ENCODE measurements around the gene DNAJC30.
"Not testable (repeated sequence)": the region's sequence is repeated elsewhere in the genome, so short reads cannot be mapped to it uniquely, and the experiment has no call there.

DNAJC30 gene

DNA sequence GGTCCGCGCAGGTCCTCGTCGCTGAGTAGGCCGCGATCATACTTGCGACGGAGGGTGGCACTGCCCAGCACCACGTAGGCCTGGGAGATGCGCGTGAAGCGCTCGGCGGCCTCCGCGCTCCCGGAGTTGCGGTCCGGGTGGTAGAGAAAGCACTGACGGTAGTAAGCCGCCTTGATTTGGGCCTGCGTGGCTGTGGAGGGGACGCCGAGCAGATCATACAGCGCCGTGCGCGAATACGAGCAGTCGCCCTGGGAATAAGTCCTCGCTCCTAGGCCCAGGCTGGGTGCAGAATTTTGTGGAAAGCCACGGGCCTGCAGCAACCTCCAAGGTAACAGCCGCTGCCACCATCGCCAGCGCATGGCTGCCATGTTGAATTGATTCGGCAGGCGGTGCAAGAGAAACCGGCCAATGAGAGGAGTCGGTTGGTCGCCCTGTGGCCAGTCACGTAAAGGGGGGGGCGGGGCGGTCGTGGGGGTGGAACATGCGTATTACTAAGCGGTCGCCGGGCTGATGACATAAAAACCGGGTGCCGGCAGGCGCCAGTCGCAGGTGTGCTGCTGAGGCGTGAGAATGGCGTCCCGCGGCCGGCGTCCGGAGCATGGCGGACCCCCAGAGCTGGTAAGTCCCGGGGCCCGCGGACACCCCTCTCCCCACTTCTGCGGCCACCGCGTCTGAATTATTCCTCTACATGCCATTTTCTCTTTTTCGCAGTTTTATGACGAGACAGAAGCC, at the start of gene DNAJC30, which contains the start of gene BUD23:
Gene DNAJC30, minus strand, starts transcription at position 398 of the 732 bp plus-strand sequence. Its CDS starts 30 bp downstream, at position 368.
Gene BUD23, plus strand, starts transcription at position 542 of the 732 bp plus-strand sequence. Its CDS starts 29 bp downstream, at position 571.
- peak; percentile 50 for DNase-seq

GRCh38 chr7:73732397-73732796, 49.1 kb upstream of the DNAJC30 start:
- DNase-seq = no peak

- no peak for DNase-seq
These were observed 47.2 kb upstream of the DNAJC30 start for GRCh38 chr7:73730485-73730884.

- no peak for DNase-seq
These were observed 45.3 kb upstream of the DNAJC30 start for GRCh38 chr7:73728551-73728950.

DNA sequence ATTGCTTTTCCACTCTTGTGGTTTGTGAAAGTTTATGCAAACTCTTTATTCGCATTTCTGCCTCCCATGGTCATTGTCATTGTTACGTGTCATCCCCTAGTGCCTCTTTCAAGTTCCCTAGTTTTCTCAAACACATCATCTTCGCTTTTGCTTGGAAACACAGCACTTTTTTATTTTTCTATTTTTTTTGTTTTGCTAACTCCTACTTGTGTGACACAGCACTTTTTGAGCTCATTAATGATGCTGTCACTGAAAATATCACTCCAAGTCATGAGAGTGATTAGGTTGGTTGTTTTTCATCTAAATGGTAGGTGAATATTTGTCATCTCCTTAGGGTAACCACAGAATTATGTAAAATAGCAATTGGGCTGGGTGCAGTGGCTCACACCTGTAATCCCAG, 44.7 kb upstream of the DNAJC30 start:
- no peak for DNase-seq

- DNase-seq = no peak
These were observed 42.8 kb upstream of the DNAJC30 start for GRCh38 chr7:73726083-73726466.

DNA sequence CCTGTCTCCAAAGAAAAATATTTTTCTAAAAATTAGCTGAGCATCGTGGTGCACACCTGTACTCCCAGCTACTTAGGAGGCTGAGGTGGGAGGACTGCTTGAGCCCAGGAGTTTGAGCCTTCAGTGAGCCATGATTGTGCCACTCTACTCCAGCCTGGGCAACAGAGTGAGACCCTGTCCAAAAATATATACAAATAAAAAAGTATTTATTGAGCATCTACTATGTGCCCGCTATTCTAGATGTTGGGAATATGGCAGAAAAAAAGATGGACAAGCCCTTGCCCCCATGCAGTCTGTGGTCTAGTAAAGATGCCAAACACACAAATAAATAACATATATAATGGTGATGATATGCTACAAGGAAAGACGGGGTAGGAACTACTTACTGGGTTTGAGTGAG, 40.6 kb upstream of the DNAJC30 start:
- DNase-seq = no peak

DNA sequence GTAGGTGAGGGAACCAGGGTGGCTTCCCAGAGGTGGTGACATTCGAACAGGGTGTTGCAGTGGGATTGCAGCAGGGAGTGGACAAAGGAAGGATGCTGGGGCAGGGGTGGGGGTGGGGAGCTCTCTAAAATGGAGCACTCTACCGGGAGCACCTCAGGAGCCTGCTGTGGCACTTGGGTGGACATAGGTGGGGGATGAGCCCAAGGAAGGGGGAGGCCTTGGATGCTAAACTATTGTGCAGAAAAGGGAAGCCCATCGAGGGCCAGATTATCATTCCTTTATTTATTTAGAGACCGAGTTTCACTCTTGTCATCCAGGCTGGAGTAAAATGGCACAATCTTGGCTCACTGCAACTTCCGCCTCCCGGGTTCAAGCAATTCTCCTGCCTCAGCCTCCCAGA, 39.5 kb upstream of the DNAJC30 start:
- no peak for DNase-seq

DNA sequence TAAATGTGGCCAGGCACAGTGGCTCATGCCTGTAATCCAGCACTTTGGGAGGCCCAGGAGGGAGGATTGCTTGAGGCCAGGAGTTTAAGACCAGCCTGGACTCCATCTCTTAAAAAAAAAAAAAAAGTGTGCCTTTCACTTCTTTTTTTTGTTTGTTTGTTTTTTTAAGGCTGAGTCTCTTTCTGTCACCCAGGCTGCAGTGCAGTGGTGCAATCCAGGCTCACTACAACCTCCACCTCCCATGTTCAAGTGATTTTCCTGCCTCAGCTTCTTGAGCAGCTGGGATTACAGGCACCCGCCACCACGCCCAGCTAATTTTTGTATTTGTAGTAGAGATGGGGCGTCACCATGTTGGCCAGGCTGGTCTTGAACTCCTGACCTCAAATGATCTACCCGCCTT, 38.9 kb upstream of the DNAJC30 start:
- not testable (repeated sequence) for DNase-seq

DNA sequence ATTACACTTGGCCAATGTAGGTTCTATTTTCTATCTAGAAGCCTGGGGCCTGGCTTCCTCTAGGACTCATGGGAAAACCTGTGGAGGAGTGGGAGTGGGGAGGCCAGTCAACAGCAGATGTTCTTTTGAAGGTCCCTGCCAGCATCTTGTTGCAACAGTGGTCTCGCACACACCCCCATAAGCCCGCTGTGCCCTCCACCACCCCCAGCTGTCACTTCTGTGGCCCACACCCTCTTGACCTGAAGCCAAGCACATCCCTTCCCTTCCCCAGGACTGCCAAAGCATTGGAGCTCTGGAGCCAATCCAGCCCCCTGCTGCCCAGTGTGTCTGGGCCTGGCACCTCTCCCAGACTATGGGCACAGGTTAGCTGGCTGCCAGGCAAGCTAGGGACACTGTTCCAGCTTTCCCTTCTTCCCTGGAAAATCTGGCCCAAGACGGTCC, 38.1 kb upstream of the DNAJC30 start:
- DNase-seq = no peak

DNA sequence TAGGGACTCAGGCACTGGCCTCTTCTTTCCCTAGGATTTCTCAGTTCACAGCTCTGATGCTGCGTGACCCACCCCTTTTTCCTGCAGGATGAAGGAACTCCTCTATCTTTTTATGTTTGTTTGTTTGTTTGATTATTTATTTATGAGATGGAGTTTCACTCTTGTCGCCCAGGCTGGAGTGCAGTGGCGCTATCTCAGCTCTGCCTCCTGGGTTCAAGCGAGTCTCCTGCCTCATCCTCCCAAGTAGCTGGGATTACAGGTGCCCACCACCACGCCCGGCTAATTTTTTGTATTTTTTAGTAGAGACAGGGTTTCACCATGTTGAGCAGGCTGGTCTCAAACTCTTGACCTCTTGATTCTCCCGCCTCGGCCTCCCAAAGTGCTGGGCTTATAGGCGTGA, 37.2 kb upstream of the DNAJC30 start:
- DNase-seq = not testable (repeated sequence)

GRCh38 chr7:73719806-73720169, 36.5 kb upstream of the DNAJC30 start:
- no peak for DNase-seq

DNA sequence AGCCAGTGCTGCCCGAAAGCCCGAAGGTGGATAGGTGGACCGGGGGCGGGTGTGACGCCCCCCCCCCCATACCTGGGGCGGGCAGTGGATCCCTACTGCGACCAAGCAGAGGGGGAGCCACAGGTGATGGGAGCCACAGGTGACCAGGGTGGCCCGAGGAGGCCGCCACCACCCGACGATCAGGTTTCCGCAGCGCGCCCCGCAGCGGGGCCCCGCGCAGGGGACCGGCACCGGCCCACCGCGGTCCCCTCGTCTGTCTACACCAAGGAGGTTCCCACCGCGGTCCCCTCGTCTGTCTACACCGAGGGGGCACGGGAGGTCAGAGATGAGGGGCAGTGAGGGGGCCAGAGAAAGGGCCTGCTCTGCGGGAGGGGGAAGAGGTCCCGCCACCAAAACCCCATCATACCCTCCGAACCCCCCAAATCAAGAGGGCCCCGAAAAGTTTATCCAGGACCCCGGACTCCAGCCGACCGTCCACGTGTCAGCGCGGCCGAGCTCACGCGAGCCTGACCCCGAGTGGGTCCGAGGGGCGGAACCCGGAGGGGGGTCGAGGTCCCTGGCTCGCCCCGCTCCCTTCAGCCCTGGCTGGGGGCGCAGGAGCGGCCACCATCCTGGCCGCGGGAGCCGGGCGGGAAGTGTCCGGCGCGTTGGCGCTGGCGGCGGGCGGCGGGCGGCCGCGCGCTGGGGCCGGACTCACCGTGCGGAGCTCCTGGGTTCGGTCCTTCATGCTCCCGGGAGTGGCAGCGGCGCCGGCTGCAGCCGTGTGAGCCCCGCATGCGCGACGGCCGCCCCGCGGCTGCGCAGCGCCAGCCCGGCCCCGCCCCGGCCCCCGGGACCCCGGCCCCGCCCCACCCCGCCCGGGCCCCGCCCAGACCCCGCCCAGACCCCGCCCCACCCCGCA, 35.9 kb upstream of the DNAJC30 start, which contains the start of gene STX1A:
Gene STX1A, minus strand, starts transcription at position 765 of the 901 bp plus-strand sequence. Its CDS starts 38 bp downstream, at position 727.
- DNase-seq = no peak

DNA sequence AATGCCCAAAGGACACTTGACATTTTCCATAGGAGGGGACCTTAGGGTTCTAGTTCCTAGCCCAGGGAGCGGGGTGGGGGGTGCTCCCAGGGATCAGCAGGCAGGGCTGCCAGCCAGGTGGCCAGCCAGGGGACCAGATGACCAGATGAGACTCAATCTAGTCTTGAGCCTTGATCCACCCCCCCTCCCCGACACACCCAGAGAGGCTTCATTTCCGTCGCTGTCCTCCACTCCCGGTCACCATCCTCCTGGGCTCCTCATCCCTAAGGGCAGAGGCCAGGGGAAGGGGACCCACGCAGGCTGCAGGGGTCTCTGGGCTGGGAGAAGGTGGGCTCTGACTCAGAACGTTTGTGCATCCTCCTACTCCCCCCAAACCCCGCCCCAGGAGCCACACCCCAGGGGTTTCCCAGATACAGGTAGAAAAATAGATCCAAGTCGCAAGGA, 35.2 kb upstream of the DNAJC30 start:
- DNase-seq = no peak

GRCh38 chr7:73717991-73718405, 34.7 kb upstream of the DNAJC30 start:
- no peak for DNase-seq

GRCh38 chr7:73717025-73717807, 34.0 kb upstream of the DNAJC30 start:
- DNase-seq = no peak

DNA sequence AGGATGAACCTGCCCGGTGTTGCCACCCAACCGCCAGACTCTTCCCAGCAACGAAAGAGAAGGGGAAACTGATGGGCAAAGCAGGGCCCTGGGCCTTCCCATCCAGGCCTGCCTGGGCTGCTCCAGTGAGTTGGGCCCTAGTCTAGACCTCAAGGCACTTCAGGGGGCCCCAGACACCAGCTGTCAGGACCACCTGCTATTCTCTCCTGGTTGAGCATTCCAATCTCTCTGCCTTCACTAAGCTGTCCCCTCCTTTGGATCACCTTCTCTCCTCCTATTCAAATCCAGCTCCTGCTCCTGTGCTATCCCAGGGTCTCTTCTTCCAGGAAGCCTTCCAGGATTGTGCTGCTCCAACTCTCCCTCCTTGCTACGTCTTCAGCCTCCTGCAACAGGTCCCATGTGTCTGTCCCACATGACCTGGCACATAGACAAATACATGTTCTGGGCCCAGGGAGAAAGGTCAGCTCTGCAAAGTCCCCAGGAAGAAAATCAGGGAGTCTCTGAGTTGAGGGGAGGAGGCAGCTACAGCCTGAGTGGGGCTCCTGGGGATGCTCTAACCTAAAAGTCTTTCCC, 33.2 kb upstream of the DNAJC30 start:
- no peak for DNase-seq

- DNase-seq = peak; percentile 41
These were observed 32.5 kb upstream of the DNAJC30 start for GRCh38 chr7:73715648-73716317.

DNA sequence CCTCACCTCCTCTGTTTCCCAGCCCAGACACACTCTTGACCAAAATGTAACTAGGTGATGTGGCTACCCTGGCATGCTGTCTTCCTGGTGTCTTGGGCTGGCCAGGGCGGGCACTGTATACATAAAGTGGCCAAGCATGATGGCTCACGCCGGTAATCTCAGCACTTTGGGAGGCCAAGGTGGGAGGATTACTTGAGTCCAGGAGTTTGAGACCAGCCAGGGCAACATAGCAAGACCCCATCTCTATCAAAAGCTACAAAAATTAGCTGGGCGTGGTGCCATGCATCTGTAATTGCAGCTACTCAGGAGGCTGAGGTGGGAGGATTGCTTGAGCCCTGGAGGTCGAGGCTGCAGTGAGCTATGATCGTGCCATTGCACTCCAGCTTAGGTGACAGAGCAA, 30.1 kb upstream of the DNAJC30 start:
- not testable (repeated sequence) for DNase-seq

GRCh38 chr7:73712773-73713172, 29.5 kb upstream of the DNAJC30 start:
- DNase-seq = no peak

GRCh38 chr7:73708961-73709549, 25.8 kb upstream of the DNAJC30 start:
- DNase-seq = no peak

All from NCI-H1436 treated with DMSO at 0.1 percent for 48 hours (cell line).